ENCODE results near the gene PLXNB2.

Gene PLXNB2

GRCh38 chr22:50278956-50279619, 28.4 kb downstream of the PLXNB2 start:
- H3K9me3 Mint-ChIP-seq = no peaks in the 10 kb centered on the region
- H3K4me1 Mint-ChIP-seq = peaks cover 8% of the 10 kb centered on the region
- no peak overlapping the region for H3K4me3 Mint-ChIP-seq
- peak overlapping the region; percentile 29 for H3K27ac Mint-ChIP-seq
- H3K27me3 Mint-ChIP-seq (ENCODE audit: low read depth, poor library complexity) = no peaks in the 10 kb centered on the region
- TF ChIP-seq CTCF (IDR thresholded peaks at IDR 0.05) = no peak
- DNase-seq = no peak
- peaks cover 36% of the 10 kb centered on the region for H3K36me3 Mint-ChIP-seq (ENCODE audit: low read depth)

- Mint-ChIP-seq H3K36me3 (ENCODE audit: low read depth) (peaks cover 42% of the 10 kb centered on the region), H3K27ac (no peak overlapping the region), H3K4me3 (no peak overlapping the region), H3K4me1 (peaks cover 15% of the 10 kb centered on the region), H3K27me3 (ENCODE audit: low read depth, poor library complexity) (no peaks in the 10 kb centered on the region), H3K9me3 (no peaks in the 10 kb centered on the region)
- no peak for TF ChIP-seq CTCF (IDR thresholded peaks at IDR 0.05)
- DNase-seq = no peak
Observed at GRCh38 chr22:50278461-50278860, 29.0 kb downstream of the PLXNB2 start.

DNA sequence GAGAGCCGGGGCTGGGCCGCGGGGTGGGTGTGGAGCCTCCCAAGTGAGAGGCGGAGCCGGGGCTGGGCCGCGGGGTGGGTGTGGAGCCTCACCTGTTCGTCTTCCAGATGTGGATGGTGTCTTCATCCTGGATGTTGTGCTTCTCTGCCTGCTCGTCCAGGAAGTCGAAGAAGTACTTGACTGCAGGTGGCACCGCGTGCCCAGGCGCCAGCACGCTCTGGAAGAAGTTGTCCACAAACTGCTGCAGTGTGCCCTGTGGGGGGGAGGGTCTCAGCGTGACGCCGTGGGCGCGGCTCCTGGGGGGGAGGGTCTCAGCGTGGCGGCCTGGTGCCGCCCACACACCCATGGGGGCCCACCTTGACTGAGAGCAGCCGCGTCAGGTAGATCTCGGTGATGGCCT, 29.7 kb downstream of the PLXNB2 start:
- no peaks in the 10 kb centered on the region for H3K9me3 Mint-ChIP-seq
- peaks cover 3% of the 10 kb centered on the region for H3K27me3 Mint-ChIP-seq (ENCODE audit: low read depth, poor library complexity)
- TF ChIP-seq CTCF (IDR thresholded peaks at IDR 0.05) = no peak
- H3K36me3 Mint-ChIP-seq (ENCODE audit: low read depth) = peaks cover 42% of the 10 kb centered on the region
- H3K4me3 Mint-ChIP-seq = no peak overlapping the region
- DNase-seq = no peak
- peaks cover 21% of the 10 kb centered on the region for H3K4me1 Mint-ChIP-seq
- no peak overlapping the region for H3K27ac Mint-ChIP-seq

DNA sequence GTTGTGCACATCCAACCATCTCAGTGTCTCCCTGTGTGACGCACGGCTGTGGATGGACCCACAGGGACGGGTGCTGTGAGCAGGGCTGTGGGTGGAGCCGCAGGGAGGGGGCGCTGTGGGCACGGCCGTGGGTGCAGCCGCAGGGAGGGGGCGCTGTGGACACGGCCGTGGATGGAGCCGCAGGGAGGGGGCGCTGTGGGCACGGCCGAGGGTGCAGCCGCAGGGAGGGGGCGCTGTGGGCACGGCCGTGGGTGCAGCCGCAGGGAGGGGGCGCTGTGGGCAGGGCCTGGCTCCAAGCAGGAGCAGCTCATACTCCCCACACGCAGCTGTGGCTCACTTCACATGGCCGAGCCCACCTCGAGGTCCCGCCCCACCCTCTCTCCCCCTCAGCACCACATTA, 31.3 kb downstream of the PLXNB2 start:
- Mint-ChIP-seq H3K27me3 (ENCODE audit: low read depth, poor library complexity) (peaks cover 6% of the 10 kb centered on the region), H3K9me3 (no peaks in the 10 kb centered on the region), H3K4me3 (no peak overlapping the region), H3K4me1 (peaks cover 25% of the 10 kb centered on the region), H3K36me3 (ENCODE audit: low read depth) (peaks cover 42% of the 10 kb centered on the region), H3K27ac (no peak overlapping the region)
- no peak for TF ChIP-seq CTCF (IDR thresholded peaks at IDR 0.05)
- DNase-seq = no peak

DNA sequence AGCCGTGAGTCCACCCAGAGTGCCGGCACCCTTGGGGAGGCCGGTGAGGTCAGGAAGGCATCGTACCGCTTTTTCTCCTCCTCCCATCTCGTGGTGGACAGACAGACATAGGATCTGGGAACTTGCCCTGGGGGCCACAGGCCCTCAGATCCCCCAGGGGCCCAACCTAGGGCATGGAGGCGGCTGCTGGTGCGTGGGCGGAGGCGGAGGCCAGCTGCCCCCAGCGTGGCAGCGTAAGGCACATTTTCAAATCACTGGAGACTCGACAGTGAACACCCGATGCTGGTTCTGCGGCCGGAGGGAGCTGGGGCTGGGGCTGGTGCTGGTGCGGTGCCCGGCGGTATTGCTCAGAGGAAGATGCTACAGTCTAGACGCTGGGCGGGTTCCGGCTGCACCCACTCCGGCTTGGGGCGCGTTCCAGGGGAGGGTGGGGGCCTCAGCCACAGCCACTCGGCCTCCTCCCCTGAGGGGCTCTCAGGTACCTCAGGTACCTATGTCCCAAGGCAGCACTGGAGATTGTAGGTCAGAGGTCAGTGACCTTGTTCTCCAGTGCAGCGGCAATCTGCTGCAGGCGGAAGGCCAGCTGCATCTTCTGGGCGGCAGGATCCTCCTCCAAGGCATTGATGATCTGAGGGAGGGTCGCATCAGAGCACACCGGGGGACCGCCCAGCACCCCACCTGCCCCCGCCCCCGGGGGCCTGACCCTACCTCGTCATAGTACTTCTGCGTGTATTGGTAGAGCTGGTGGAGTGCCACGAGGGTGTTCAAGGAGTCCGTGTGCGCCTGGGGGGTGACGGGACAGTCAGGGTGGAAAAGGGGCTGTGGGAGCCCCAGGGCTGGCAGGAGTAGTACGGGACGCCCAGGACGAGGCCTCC, 32.0 kb downstream of the PLXNB2 start:
- TF ChIP-seq CTCF (IDR thresholded peaks at IDR 0.05) = no peak
- Mint-ChIP-seq H3K4me3 (no peak overlapping the region), H3K4me1 (peaks cover 25% of the 10 kb centered on the region), H3K36me3 (ENCODE audit: low read depth) (peaks cover 36% of the 10 kb centered on the region), H3K9me3 (no peaks in the 10 kb centered on the region), H3K27me3 (ENCODE audit: low read depth, poor library complexity) (peaks cover 14% of the 10 kb centered on the region), H3K27ac (no peak overlapping the region)
- DNase-seq = no peak
